NCI-H146 treated with DMSO at 0.1 percent for 48 hours (cell line): Measurements from ENCODE around the gene PRSS16.
A peak's percentile ranks its signal among the peaks of the same experiment; 100 is the strongest.

Experiments
- DNase-seq: peaks from one replicate; lab custom pipeline; 2025; ENCODE audit not compliant: unreplicated experiment; lab: John Stamatoyannopoulos, UW

PRSS16 gene

GRCh38 chr6:27281569-27281968 is 34.1 kb downstream of the PRSS16 start:
- no peak for DNase-seq

DNA sequence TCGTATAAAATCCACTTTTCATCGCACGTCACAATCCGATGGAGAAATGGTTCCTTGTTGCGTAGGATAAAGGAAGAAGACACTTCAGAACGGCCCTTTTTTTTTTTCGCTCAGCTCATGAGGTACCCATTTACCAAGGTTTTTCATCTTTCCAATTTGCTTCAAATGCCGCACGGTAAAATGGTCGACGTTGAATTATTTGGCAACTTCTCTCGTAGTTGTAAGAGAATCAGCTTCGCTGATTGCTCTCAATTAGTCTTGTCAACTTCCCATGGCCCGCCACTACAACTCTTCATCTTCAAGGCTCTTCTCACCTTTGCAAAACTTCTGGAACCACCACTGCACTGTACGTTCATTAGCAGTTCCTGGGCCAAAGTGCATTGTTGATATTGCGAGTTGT is 35.8 kb downstream of the PRSS16 start:
- DNase-seq, result no peak

DNA sequence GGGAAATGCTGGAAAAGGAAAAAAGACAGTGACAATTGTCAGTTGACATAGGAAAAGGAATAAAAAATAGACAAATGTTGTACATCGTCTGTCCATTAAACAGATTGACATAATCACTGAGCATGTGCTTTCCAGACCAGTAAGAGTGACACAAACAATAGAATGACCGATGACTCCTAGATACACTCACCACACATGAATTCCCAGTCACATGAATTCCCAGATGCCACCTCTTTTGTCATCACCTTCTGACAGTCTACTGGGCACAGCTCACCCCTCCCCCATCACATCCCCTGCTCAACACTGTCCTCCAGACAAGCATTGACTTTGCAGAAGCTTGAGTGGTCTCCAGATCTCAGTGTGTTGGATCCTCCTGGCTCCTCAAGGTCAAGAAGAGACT is 38.6 kb downstream of the PRSS16 start:
- DNase-seq, result no peak

DNA sequence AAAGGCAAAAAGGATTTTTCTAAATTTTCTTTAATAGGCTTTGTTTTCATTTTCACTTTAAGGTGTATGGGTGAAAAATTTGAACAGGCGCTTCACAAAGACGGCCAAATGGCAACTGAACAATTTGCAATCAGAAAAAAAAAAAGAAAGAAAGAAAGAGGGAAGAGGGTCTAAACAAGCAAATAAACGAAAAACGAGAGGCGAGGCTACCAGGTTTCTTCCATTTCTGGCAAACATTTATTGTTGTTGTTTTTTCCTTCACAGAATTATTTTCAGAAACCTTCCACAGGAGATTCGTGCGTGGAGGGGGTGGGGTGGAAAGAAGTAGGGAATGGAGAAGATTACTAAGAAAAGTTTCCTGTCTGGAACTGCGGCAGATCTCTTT is 40.2 kb downstream of the PRSS16 start:
- DNase-seq, result no peak

- no peak for DNase-seq
Observed at GRCh38 chr6:27288136-27289044, 40.9 kb downstream of the PRSS16 start.

- DNase-seq, result peak; percentile 6
Observed at GRCh38 chr6:27290065-27290849, 42.8 kb downstream of the PRSS16 start.

GRCh38 chr6:27290850-27291208 is 43.3 kb downstream of the PRSS16 start:
- no peak for DNase-seq

- DNase-seq, result peak; percentile 21
Observed at GRCh38 chr6:27293436-27294098, 46.1 kb downstream of the PRSS16 start.

DNA sequence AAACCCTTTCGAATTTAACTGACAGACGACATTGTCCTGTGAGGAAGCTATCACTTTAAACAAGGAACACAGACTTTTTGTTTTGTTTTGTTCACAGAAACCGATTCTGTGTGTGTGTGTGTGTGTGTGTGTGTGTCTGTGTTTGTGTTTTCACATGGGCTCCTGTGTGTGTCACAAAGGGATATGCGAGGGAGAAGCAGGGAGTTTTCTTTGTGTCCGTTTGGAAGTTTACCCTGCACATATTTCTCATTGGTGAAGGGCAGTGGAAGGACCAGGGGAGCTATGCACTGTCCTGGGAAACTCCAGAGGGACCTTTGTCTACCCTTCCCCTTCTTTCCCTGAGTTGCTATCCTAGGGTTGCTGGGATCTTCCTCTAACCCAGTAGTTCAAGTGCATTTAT is 46.9 kb downstream of the PRSS16 start:
- no peak for DNase-seq

DNA sequence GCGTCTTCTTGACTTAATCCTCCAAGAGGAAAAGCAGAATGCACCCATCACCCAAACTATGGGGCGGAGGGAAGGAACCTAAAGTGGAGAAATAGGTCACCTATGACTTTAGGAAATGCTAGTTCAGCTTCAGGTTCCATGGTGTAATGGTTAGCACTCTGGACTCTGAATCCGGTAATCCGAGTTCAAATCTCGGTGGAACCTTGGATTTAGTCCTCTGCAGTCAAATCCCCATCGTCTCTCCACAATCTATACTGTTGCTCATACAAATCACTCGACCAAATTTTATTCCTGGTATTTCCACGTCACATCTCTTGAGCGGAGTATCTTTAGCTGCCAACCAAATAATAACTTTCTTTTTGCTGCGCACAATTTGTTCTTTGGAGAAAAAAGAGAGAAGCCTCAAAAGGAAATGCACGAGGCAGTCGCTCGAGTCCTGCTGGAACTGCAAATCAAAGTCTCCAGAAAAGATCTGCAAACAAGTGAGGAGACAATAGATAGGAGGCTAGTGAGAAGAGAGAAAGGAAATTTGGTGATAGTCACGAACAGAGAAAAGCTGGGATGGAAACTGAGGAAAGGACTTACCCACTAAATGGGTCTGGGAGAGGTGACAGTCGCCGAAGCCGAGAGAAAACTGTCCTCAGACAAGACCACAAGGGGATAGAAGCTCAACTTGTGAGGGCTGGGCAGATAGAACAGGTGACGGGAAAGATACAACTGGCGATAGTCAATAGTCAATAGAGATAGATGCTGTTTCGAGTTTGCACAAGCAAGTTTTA is 48.0 kb downstream of the PRSS16 start:
- peak; percentile 7 for DNase-seq

DNA sequence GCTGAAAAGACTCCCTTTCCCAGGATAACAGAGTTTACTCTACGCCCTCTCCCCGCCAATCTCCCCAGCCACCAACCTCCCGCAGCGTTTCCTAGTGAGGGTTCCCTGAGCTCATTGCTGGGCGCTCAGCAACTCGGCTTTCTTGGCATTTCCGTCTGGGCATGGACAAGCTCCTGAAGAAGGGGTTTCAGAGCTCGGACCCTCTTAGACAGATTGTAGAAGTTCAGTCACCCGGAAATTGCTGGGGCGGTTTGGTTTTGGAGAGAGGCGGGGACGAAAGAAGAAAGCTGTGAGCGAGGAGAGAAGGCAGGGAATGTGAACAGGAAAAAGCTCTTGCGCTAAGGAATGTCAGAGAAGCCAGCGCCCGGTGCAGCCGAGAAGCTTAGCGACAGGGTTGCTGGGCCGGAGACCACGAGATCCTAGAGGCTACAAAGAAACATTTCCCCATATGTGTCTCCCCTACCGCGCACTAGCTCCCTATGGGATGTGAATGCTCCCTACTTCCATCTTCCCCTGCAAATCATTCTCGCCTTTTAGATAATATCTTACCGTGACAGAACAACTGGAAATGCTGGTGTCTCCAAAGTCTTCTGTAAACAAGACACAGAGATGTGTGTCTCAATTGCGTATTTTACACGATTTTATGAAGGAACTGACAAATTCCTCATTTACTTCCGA is 48.7 kb downstream of the PRSS16 start:
- DNase-seq, result no peak

DNA sequence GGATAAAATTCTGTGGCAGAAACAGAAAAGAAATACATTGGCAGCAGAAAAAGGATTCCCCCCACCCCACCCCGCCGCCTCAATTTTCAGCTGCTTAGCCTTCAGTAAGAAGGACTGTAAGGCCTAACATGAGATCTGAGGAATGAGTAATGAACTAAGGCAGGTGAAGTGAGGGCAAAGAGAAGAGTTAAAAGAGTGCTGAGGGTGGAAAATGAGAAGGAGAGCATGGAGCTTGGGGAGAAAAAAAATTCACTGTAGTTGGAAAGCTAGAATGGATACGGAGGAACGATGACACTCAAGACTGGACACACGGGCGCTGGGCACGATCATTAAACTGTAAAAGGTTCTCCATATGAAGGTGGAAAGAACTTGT is 50.0 kb downstream of the PRSS16 start:
- DNase-seq, result no peak

DNA sequence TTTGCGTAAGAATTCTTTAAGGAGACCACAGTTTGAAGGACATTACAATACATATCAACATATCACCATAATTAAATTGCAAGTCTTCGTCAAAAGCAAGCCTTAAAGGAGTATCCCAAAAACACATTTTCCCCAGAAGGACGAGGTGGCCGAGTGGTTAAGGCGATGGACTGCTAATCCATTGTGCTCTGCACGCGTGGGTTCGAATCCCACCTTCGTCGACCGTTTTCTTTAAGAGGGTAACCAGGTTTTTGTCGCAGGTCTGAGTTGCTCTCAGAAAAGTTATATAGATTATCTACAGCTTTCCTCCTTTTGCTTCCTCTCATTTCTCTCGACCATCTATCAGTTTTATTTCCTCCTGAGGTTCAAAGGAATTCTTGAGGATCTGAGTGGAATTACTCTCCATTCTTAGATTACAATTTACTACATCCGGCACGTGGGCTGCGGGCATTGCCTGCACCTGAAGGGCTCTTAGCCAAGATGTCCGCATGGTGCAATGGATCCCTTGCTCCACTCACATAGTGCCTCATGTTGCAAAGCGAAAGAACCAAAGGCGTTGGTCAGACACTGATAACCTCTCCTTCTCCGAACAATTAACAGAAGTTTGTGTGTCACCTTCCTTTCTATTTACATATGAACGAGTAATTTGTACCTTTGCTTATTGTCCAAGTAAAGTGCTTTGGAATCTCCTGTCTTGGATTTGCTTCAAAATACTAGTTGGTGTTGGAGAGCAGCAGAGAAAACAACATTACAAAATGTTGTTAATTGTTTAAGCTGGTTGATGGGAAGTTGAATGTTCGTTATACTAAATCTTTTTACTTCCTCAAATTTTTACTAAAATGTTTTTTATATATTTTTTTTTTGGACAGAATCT is 50.6 kb downstream of the PRSS16 start:
- DNase-seq, result peak; percentile 19

GRCh38 chr6:27303613-27304272 is 56.2 kb downstream of the PRSS16 start:
- no peak for DNase-seq
